NT2/D1 (cell line): ENCODE measurements around the gene NCAPG2.

Experiments
- SUZ12 ChIP-seq: IDR thresholded peaks from 2 replicates; pipeline ENCODE4 v1.6.1; 2011; ENCODE audit not compliant: insufficient read length, insufficient read depth; ENCODE audit errors: extremely low read depth
- ZNF274 ChIP-seq: IDR thresholded peaks from 2 replicates; pipeline ENCODE4 v1.6.1; 2011; ENCODE audit warnings: mild to moderate bottlenecking, low read depth, low read length

DNA sequence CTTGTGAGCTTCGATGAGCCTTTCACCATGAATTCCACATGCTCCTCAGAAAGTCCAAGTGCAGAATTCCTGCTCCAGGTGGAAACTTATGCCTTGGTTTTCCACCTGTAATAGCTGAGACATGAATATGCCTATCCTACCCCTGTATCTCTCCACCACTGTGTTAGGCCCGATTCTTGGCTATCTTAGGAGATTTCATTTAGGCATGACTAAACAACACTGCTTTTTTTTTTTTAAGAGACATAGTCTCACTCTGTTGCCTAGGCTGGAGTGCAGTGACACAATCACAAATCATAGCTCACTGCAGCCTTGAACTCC is 57.2 kb downstream of the NCAPG2 start:
- TF ChIP-seq ZNF274: no peak
- no peak for TF ChIP-seq SUZ12
